Mammary epithelial cell (primary cell): ENCODE measurements around the gene DPEP1.

Source experiments
- EZH2 ChIP-seq: IDR thresholded peaks from 2 replicates; pipeline ENCODE4 v1.6.1; 2012; ENCODE audit warnings: low read length, inconsistent platforms, borderline replicate concordance
- TF ChIP-seq, protein P1 (sequence below), 2 donors: IDR thresholded peaks in 1 of 2; conservative IDR thresholded peaks in 1 of 2; 2 replicates each; pipeline ENCODE4 v1.5.1; 2011 to 2012; ENCODE audit warnings: inconsistent platforms in 2 of 2, low read length in 2 of 2, mild to moderate bottlenecking in 2 of 2, control low read depth in 1 of 2, low read depth in 1 of 2; ENCODE audit not compliant: insufficient read depth in 1 of 2; ENCODE audit errors: extremely low read depth in 1 of 2

DNA sequence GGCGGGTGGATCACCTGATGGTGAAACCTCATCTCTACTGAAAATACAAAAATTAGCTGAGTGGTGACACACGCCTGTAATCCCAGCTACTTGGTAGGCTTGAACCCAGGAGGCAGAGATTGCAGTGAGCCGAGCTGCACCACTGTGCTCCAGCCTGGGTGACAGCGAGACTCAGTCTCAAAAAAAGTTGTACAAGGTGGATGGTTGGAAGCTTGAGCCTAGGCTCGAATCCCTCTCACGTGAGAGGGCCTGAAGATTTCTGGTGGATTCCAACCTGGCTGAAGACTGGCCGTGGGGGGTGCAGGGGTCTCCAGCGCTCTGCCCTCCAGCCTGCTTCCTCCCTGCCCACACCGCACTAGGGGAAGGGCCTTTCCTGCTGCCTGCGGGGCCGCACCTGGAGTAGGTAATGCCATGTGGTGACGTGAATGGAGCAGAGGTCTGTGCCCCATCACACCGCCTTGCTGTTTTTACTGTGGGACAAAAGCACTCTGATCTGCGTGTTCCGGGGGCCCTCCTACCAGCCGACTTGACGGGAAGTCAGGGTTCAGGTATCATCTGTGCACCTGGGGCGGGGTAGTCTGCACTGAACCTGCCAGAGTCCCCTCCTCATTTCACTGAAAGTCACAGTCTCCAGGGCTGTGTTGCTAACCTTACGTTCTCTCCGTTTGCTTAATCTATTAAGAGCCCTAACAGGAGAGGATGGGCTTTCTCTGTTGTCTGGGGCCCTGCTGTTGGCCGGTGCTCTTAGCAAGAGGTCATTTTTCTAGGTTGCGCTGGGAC is 48.8 kb upstream of the DPEP1 start:
- TF ChIP-seq, protein P1, sequence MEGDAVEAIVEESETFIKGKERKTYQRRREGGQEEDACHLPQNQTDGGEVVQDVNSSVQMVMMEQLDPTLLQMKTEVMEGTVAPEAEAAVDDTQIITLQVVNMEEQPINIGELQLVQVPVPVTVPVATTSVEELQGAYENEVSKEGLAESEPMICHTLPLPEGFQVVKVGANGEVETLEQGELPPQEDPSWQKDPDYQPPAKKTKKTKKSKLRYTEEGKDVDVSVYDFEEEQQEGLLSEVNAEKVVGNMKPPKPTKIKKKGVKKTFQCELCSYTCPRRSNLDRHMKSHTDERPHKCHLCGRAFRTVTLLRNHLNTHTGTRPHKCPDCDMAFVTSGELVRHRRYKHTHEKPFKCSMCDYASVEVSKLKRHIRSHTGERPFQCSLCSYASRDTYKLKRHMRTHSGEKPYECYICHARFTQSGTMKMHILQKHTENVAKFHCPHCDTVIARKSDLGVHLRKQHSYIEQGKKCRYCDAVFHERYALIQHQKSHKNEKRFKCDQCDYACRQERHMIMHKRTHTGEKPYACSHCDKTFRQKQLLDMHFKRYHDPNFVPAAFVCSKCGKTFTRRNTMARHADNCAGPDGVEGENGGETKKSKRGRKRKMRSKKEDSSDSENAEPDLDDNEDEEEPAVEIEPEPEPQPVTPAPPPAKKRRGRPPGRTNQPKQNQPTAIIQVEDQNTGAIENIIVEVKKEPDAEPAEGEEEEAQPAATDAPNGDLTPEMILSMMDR (conservative IDR thresholded peaks at IDR 0.05 in 1 of 2, IDR thresholded peaks at IDR 0.05 in 1 of 2; ENCODE audit: extremely low read depth in 1 of 2, insufficient read depth in 1 of 2, low read depth in 1 of 2, low read length in 2 of 2): no peak
- no peak for TF ChIP-seq EZH2
